HepG2 (cell line): Measurements from ENCODE around the gene CAPN10. TPM values are rescaled to one million over a fixed set of nuclear protein-coding genes. Genes with fewer than 3 reads are reported as not detected.
A peak's percentile ranks its signal among the peaks of the same experiment; 100 is the strongest.

Source experiments
- ARNTL ChIP-seq: sonication (generic); formaldehyde crosslinking; IDR thresholded peaks from 2 replicates; pipeline ENCODE4 v1.4.0; 2020; ENCODE audit warnings: mild to moderate bottlenecking, missing genetic modification reagents
- ATF5 ChIP-seq: sonication (generic); formaldehyde crosslinking; IDR thresholded peaks from 2 replicates; pipeline ENCODE4 v1.4.0; 2020; ENCODE audit warnings: mild to moderate bottlenecking, low read depth, missing genetic modification reagents
- EHMT2 ChIP-seq: fragments of 200-600 bp; sonication (generic); IDR thresholded peaks from 2 replicates; pipeline ENCODE4 v1.7.0; 2017; ENCODE audit warnings: antibody characterized with exemption, low read depth, low read length, borderline replicate concordance
- ELF3 ChIP-seq: IDR thresholded peaks from 2 replicates; pipeline ENCODE4 v1.6.1; 2016; ENCODE audit warnings: missing genetic modification reagents, missing compliant biosample characterization
- EZH2 ChIP-seq: conservative IDR thresholded peaks from 2 replicates; pipeline ENCODE4 v1.6.1; 2012; ENCODE audit warnings: mild to moderate bottlenecking, low read depth, low read length, moderate library complexity
- FOXC1 ChIP-seq: sonication (generic); formaldehyde crosslinking; IDR thresholded peaks from 2 replicates; pipeline ENCODE4 v1.8.0; 2022; ENCODE audit warnings: mild to moderate bottlenecking, missing genetic modification reagents, borderline replicate concordance
- FOXK2 ChIP-seq: fragments of 450-650 bp; IDR thresholded peaks from 2 replicates; pipeline ENCODE4 v1.6.1; 2016
- GABPA ChIP-seq, 2 experiments: IDR thresholded peaks; 2 replicates each; pipeline ENCODE4 v1.6.1; 2011 to 2016; ENCODE audit warnings: low read depth in 2 of 2, low read length in 1 of 2, missing biosample characterization in 1 of 2, missing genetic modification characterization in 1 of 2
- IRX3 ChIP-seq: sonication (generic); formaldehyde crosslinking; IDR thresholded peaks from 2 replicates; pipeline ENCODE4 v1.8.1; 2023; ENCODE audit warnings: mild to moderate bottlenecking, low read depth, missing genetic modification reagents, borderline replicate concordance
- KAT2B ChIP-seq: fragments of 150-350 bp; IDR thresholded peaks from 2 replicates; pipeline ENCODE4 v1.6.1; 2014; ENCODE audit warnings: low read depth, low read length, borderline replicate concordance
- MAFF ChIP-seq: IDR thresholded peaks from 2 replicates; pipeline ENCODE4 v1.6.1; 2011; ENCODE audit warnings: low read depth, low read length, improper control_type of control experiment
- POLR2A ChIP-seq, 2 experiments: IDR thresholded peaks; 2 replicates each; pipeline ENCODE4 v1.6.1; 2011; ENCODE audit warnings: low read depth in 2 of 2, low read length in 2 of 2, mild to moderate bottlenecking in 1 of 2, moderate library complexity in 1 of 2; ENCODE audit not compliant: insufficient read depth in 1 of 2
- PRPF4 ChIP-seq: fragments of 200-400 bp; formaldehyde crosslinking; IDR thresholded peaks from 2 replicates; pipeline ENCODE4 v1.6.1; 2016; ENCODE audit warnings: low read length, low read depth; ENCODE audit not compliant: poor library complexity, severe bottlenecking
- SSRP1 ChIP-seq: IDR thresholded peaks from 2 replicates; pipeline ENCODE4 v1.6.1; 2016; ENCODE audit warnings: control low read depth
- TOE1 ChIP-seq: sonication (generic); formaldehyde crosslinking; IDR thresholded peaks from 2 replicates; pipeline ENCODE4 v1.4.0; 2020; ENCODE audit warnings: mild to moderate bottlenecking, missing genetic modification reagents
- ZBTB3 ChIP-seq: sonication (generic); formaldehyde crosslinking; IDR thresholded peaks from 2 replicates; pipeline ENCODE4 v1.4.0; 2020; ENCODE audit warnings: low read depth, mild to moderate bottlenecking, moderate library complexity, missing genetic modification reagents, borderline replicate concordance
- ZNF510 ChIP-seq: sonication (generic); formaldehyde crosslinking; IDR thresholded peaks from 2 replicates; pipeline ENCODE4 v1.4.0; 2020; ENCODE audit warnings: low read depth, mild to moderate bottlenecking, missing genetic modification reagents
- ZNF543 ChIP-seq: sonication (generic); formaldehyde crosslinking; IDR thresholded peaks from 2 replicates; pipeline ENCODE4 v1.4.0; 2020; ENCODE audit warnings: mild to moderate bottlenecking, missing genetic modification reagents
- ZNF576 ChIP-seq: sonication (generic); formaldehyde crosslinking; IDR thresholded peaks from 2 replicates; pipeline ENCODE4 v1.4.0; 2020; ENCODE audit warnings: mild to moderate bottlenecking, missing genetic modification reagents
- ZNF619 ChIP-seq: sonication (generic); formaldehyde crosslinking; IDR thresholded peaks from 2 replicates; pipeline ENCODE4 v1.4.0; 2020; ENCODE audit warnings: mild to moderate bottlenecking, missing genetic modification reagents
- ZNF788 ChIP-seq: sonication (generic); formaldehyde crosslinking; IDR thresholded peaks from 2 replicates; pipeline ENCODE4 v1.5.0; 2020; ENCODE audit warnings: mild to moderate bottlenecking, missing genetic modification reagents, borderline replicate concordance
- polyA plus RNA-seq, 8 experiments: library from polyadenylated mRNA; depleted of rRNA in 3 of 8; stranded (reverse) in 7 of 8; unstranded in 1 of 8; fragments of >200 nt; fragmentation: Illumina TruSeq in 4 of 8; extraction: Trizol in 4 of 8; gene quantifications; 2 replicates each; pipeline versions ENCODE4 v1.2.1 to v1.2.3, GENCODE V29; 2011 to 2016; ENCODE audit warnings: low read depth in 4 of 8, missing spikeins in 1 of 8, mixed read lengths in 1 of 8; ENCODE audit not compliant: insufficient read depth in 1 of 8
- total RNA-seq, 5 experiments: library from RNA; depleted of rRNA; stranded (reverse); fragments of >200 nt; fragmentation: Illumina TruSeq; extraction: Trizol; gene quantifications; 2 replicates each; pipeline ENCODE4 v1.2.3, GENCODE V29; 2016; ENCODE audit warnings: low read depth in 1 of 5
- TF ChIP-seq, protein P1 (sequence below): sonication (generic); formaldehyde crosslinking; IDR thresholded peaks from 2 replicates; pipeline ENCODE4 v1.4.0; 2020; ENCODE audit warnings: missing genetic modification reagents
- TF ChIP-seq, protein P2 (sequence below), 2 experiments: IDR thresholded peaks; 2 replicates each; pipeline ENCODE4 v1.6.1; 2011 to 2012; ENCODE audit warnings: low read length in 2 of 2, borderline replicate concordance in 1 of 2, low read depth in 1 of 2, mild to moderate bottlenecking in 1 of 2, moderate library complexity in 1 of 2

CAPN10 gene
- total and polyA plus RNA-seq, 2 of the 13 experiments (the other 11 are each of a cell fraction or from before 2014, with no cell fraction given), result 27.6 to 32.4 TPM

- TF ChIP-seq FOXK2, result peak; percentile 28; the same call in 1 of the 2 replicates
- no peak for TF ChIP-seq GABPA (IDR thresholded peaks at IDR 0.05; ENCODE audit: low read depth, low read length)
- TF ChIP-seq GABPA (CRISPR knock-in tag; IDR thresholded peaks at IDR 0.05; ENCODE audit: low read depth), result peak; percentile 90
- TF ChIP-seq MAFF, result no peak
- no peak for TF ChIP-seq EHMT2
- no peak for TF ChIP-seq ZNF619
- TF ChIP-seq, protein P1, sequence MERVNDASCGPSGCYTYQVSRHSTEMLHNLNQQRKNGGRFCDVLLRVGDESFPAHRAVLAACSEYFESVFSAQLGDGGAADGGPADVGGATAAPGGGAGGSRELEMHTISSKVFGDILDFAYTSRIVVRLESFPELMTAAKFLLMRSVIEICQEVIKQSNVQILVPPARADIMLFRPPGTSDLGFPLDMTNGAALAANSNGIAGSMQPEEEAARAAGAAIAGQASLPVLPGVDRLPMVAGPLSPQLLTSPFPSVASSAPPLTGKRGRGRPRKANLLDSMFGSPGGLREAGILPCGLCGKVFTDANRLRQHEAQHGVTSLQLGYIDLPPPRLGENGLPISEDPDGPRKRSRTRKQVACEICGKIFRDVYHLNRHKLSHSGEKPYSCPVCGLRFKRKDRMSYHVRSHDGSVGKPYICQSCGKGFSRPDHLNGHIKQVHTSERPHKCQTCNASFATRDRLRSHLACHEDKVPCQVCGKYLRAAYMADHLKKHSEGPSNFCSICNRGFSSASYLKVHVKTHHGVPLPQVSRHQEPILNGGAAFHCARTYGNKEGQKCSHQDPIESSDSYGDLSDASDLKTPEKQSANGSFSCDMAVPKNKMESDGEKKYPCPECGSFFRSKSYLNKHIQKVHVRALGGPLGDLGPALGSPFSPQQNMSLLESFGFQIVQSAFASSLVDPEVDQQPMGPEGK (CRISPR knock-in tag), result no peak; the same call in none of the 2 replicates
- TF ChIP-seq TOE1, result peak; percentile 93; the same call in 1 of the 2 replicates
- TF ChIP-seq, protein P2, sequence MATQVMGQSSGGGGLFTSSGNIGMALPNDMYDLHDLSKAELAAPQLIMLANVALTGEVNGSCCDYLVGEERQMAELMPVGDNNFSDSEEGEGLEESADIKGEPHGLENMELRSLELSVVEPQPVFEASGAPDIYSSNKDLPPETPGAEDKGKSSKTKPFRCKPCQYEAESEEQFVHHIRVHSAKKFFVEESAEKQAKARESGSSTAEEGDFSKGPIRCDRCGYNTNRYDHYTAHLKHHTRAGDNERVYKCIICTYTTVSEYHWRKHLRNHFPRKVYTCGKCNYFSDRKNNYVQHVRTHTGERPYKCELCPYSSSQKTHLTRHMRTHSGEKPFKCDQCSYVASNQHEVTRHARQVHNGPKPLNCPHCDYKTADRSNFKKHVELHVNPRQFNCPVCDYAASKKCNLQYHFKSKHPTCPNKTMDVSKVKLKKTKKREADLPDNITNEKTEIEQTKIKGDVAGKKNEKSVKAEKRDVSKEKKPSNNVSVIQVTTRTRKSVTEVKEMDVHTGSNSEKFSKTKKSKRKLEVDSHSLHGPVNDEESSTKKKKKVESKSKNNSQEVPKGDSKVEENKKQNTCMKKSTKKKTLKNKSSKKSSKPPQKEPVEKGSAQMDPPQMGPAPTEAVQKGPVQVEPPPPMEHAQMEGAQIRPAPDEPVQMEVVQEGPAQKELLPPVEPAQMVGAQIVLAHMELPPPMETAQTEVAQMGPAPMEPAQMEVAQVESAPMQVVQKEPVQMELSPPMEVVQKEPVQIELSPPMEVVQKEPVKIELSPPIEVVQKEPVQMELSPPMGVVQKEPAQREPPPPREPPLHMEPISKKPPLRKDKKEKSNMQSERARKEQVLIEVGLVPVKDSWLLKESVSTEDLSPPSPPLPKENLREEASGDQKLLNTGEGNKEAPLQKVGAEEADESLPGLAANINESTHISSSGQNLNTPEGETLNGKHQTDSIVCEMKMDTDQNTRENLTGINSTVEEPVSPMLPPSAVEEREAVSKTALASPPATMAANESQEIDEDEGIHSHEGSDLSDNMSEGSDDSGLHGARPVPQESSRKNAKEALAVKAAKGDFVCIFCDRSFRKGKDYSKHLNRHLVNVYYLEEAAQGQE (IDR thresholded peaks at IDR 0.05; ENCODE audit: borderline replicate concordance in 1 of 2, low read depth in 1 of 2, low read length in 2 of 2), result peak in 1 of 2 experiments; percentile 54; a peak in 1 of 4 replicates
- no peak for TF ChIP-seq ZNF576 (CRISPR knock-in tag)
- no peak for TF ChIP-seq ZNF788 (CRISPR knock-in tag)
- no peak for TF ChIP-seq KAT2B
- no peak for TF ChIP-seq ARNTL (CRISPR knock-in tag)
- TF ChIP-seq PRPF4, result no peak
- peak in 1 of 2 experiments; percentile 98; a peak in 2 of 4 replicates for TF ChIP-seq POLR2A (IDR thresholded peaks at IDR 0.05; ENCODE audit: insufficient read depth in 1 of 2, low read depth in 2 of 2, low read length in 2 of 2)
- TF ChIP-seq EZH2, result no peak
- TF ChIP-seq ATF5 (CRISPR knock-in tag), result no peak
- no peak for TF ChIP-seq SSRP1 (CRISPR knock-in tag)
- TF ChIP-seq ELF3 (CRISPR knock-in tag), result peak; percentile 89
- no peak; the same call in none of the 2 replicates for TF ChIP-seq IRX3 (CRISPR knock-in tag)
- TF ChIP-seq FOXC1 (CRISPR knock-in tag), result peak; percentile 16; the same call in 1 of the 2 replicates
- no peak for TF ChIP-seq ZBTB3 (CRISPR knock-in tag)
- TF ChIP-seq ZNF510 (CRISPR knock-in tag), result no peak
- no peak; the same call in 1 of the 2 replicates for TF ChIP-seq ZNF543 (CRISPR knock-in tag)
Measured at GRCh38 chr2:240560480-240561324, 25.8 kb upstream of the CAPN10 start (continued).
